Endothelial cell of umbilical vein (primary cell): ENCODE data around the gene HADHB.

Experiments
- EZH2 ChIP-seq: IDR thresholded peaks from 2 replicates; pipeline ENCODE4 v1.6.1; 2012; ENCODE audit warnings: borderline replicate concordance, low read depth, mild to moderate bottlenecking, moderate library complexity, low read length, inconsistent platforms; ENCODE audit not compliant: severe bottlenecking
- JUN ChIP-seq: IDR thresholded peaks from 2 replicates; pipeline ENCODE4 v1.6.1; 2011; ENCODE audit warnings: borderline replicate concordance, low read depth; ENCODE audit not compliant: insufficient read length, insufficient read depth
- MYC ChIP-seq: IDR thresholded peaks from one replicate; pipeline ENCODE4 v1.6.1; 2011; ENCODE audit warnings: mild to moderate bottlenecking, low read depth, low read length
- POLR2A ChIP-seq: IDR thresholded peaks from 2 replicates; pipeline ENCODE4 v1.6.1; 2012; ENCODE audit warnings: low read depth, mild to moderate bottlenecking, control low read depth, low read length
- POLR2AphosphoS5 ChIP-seq: IDR thresholded peaks from 2 replicates; pipeline ENCODE4 v1.6.1; 2012; ENCODE audit warnings: low read depth, mild to moderate bottlenecking, control low read depth, low read length, moderate library complexity; ENCODE audit not compliant: insufficient read depth
- TF ChIP-seq, protein P1 (sequence below), 2 donors: IDR thresholded peaks; 1 replicate in 1 of 2; 2 replicates in 1 of 2; pipeline ENCODE4 v1.5.1; 2011; ENCODE audit warnings: low read length in 2 of 2, mild to moderate bottlenecking in 2 of 2, moderate library complexity in 2 of 2, control low read depth in 1 of 2, inconsistent platforms in 1 of 2, low read depth in 1 of 2; ENCODE audit not compliant: insufficient read depth in 1 of 2; ENCODE audit errors: extremely low read depth in 1 of 2

DNA sequence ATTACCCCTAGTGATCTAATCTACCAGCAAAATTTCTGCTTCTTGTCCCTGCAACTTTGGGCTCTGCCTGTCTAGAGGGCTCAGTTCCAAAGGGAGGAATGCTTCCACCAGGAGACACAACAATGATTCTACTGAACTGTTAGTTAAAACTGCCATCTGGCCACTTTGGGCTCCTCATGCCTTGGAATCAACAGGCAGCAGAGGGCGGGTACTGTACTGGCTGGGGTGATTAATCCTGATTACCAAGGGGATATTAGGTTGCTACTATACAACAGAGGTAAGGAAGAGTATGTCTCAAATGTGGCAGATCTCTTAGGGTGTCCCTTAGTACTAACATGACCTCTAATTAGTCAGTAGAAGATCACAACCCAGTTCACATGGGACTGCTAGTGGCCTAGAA, 21.7 kb upstream of the HADHB start:
- TF ChIP-seq, protein P1, sequence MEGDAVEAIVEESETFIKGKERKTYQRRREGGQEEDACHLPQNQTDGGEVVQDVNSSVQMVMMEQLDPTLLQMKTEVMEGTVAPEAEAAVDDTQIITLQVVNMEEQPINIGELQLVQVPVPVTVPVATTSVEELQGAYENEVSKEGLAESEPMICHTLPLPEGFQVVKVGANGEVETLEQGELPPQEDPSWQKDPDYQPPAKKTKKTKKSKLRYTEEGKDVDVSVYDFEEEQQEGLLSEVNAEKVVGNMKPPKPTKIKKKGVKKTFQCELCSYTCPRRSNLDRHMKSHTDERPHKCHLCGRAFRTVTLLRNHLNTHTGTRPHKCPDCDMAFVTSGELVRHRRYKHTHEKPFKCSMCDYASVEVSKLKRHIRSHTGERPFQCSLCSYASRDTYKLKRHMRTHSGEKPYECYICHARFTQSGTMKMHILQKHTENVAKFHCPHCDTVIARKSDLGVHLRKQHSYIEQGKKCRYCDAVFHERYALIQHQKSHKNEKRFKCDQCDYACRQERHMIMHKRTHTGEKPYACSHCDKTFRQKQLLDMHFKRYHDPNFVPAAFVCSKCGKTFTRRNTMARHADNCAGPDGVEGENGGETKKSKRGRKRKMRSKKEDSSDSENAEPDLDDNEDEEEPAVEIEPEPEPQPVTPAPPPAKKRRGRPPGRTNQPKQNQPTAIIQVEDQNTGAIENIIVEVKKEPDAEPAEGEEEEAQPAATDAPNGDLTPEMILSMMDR (IDR thresholded peaks at IDR 0.05; ENCODE audit: extremely low read depth in 1 of 2, insufficient read depth in 1 of 2, low read depth in 1 of 2, low read length in 2 of 2), result no peak
- TF ChIP-seq JUN (no peak), EZH2 (no peak), POLR2A (no peak), MYC (no peak), POLR2AphosphoS5 (no peak)
